MM.1S (cell line): ENCODE results near the gene CUEDC2.

ENCODE experiments used
- DNase-seq: peaks from one replicate; pipeline ENCODE4 v3.0.0-alpha.2; 2015
- H2AFZ ChIP-seq: fragments of 300-600 bp; sonication (generic); 2 replicates; pipeline ENCODE4 v1.6.0; 2016; ENCODE audit warnings: antibody characterized with exemption, low read length
- H3F3A ChIP-seq: fragments of 300-600 bp; sonication (generic); 2 replicates; pipeline ENCODE4 v1.6.1; 2016; ENCODE audit warnings: mild to moderate bottlenecking, antibody characterized with exemption, low read length, moderate library complexity, mixed read lengths; ENCODE audit not compliant: insufficient read depth
- H3K27ac ChIP-seq: fragments of 300-600 bp; sonication (generic); 2 replicates; pipeline ENCODE4 v1.5.1; 2016; ENCODE audit warnings: mild to moderate bottlenecking, low read length
- H3K27me3 ChIP-seq: fragments of 300-600 bp; sonication (generic); replicated peaks from 2 replicates; pipeline ENCODE4 v1.6.0; 2016; ENCODE audit warnings: low read length; ENCODE audit not compliant: insufficient read depth
- H3K36me3 ChIP-seq: fragments of 300-600 bp; sonication (generic); replicated peaks from 2 replicates; pipeline ENCODE4 v1.6.1; 2016; ENCODE audit warnings: mild to moderate bottlenecking, low read length, mixed read lengths; ENCODE audit not compliant: insufficient read depth
- H3K4me1 ChIP-seq: fragments of 300-600 bp; sonication (generic); 2 replicates; pipeline ENCODE4 v1.6.1; 2016; ENCODE audit warnings: low read length, mixed read lengths
- H3K4me2 ChIP-seq: fragments of 300-600 bp; sonication (generic); 2 replicates; pipeline ENCODE4 v1.6.0; 2016; ENCODE audit warnings: low read depth, low read length
- H3K4me3 ChIP-seq: fragments of 300-600 bp; sonication (generic); 2 replicates; pipeline ENCODE4 v1.5.1; 2016; ENCODE audit warnings: low read length, mixed read lengths
- H3K79me2 ChIP-seq: fragments of 300-600 bp; sonication (generic); 2 replicates; pipeline ENCODE4 v1.6.1; 2016; ENCODE audit warnings: mixed run types, low read length, mixed read lengths
- H3K9ac ChIP-seq: fragments of 300-600 bp; sonication (generic); 2 replicates; pipeline ENCODE4 v1.6.1; 2016; ENCODE audit warnings: low read length, mixed read lengths
- H3K9me2 ChIP-seq: fragments of 300-600 bp; sonication (generic); replicated peaks from 2 replicates; pipeline ENCODE4 v1.6.1; 2016; ENCODE audit warnings: mild to moderate bottlenecking, low read length, mixed read lengths; ENCODE audit not compliant: insufficient read depth
- H3K9me3 ChIP-seq: fragments of 300-600 bp; sonication (generic); replicated peaks from 2 replicates; pipeline ENCODE4 v1.6.1; 2016; ENCODE audit warnings: mild to moderate bottlenecking, low read length, mixed read lengths; ENCODE audit not compliant: insufficient read depth
- H4K20me1 ChIP-seq: fragments of 300-600 bp; sonication (generic); 2 replicates; pipeline ENCODE4 v1.6.1; 2016; ENCODE audit warnings: mild to moderate bottlenecking, low read length, moderate library complexity, mixed read lengths; ENCODE audit not compliant: insufficient read depth
- CTCF ChIP-seq: fragments of 300-600 bp; sonication (generic); IDR thresholded peaks from 2 replicates; pipeline ENCODE4 v1.5.1; 2016; ENCODE audit warnings: antibody characterized with exemption, low read length, mixed read lengths
- EZH2 ChIP-seq: fragments of 300-600 bp; sonication (generic); optimal IDR thresholded peaks from 2 replicates; pipeline ENCODE3; 2017; ENCODE audit warnings: low read depth, mild to moderate bottlenecking, antibody characterized with exemption, low read length, mixed read lengths
- EZH2phosphoT487 ChIP-seq: fragments of 300-600 bp; sonication (generic); IDR thresholded peaks from 2 replicates; pipeline ENCODE4 v1.6.1; 2018; ENCODE audit warnings: antibody characterized with exemption, low read length

CUEDC2 gene

GRCh38 chr10:102405108-102405571 is 27.2 kb downstream of the CUEDC2 start:
- Histone ChIP-seq H2AFZ (no peak overlapping the region), H3K4me2 (no peak overlapping the region), H3K79me2 (peaks cover 5% of the 10 kb centered on the region), H3F3A (peaks cover 20% of the 10 kb centered on the region; the same call in 1 of the 2 replicates), H3K4me3 (no peak overlapping the region), H3K27me3 (peaks cover 29% of the 10 kb centered on the region), H3K9ac (no peak overlapping the region), H3K27ac (no peak overlapping the region), H3K36me3 (peaks cover 8% of the 10 kb centered on the region; the same call in 1 of the 2 replicates), H3K4me1 (peaks cover under 1% of the 10 kb centered on the region; the same call in 1 of the 2 replicates), H4K20me1 (peaks cover 6% of the 10 kb centered on the region; the same call in 1 of the 2 replicates), H3K9me3 (no peaks in the 10 kb centered on the region), H3K9me2 (no peaks in the 10 kb centered on the region)
- DNase-seq: no peak
- TF ChIP-seq EZH2 (no peak), CTCF (no peak), EZH2phosphoT487 (no peak)

- Histone ChIP-seq H3K27ac (no peak overlapping the region), H3K27me3 (peaks cover 23% of the 10 kb centered on the region), H3K4me1 (peaks cover 6% of the 10 kb centered on the region), H2AFZ (no peak overlapping the region), H3K4me3 (no peak overlapping the region), H3K4me2 (no peak overlapping the region), H3K79me2 (peaks cover 11% of the 10 kb centered on the region), H3K9me2 (no peaks in the 10 kb centered on the region), H3K36me3 (peaks cover 8% of the 10 kb centered on the region; the same call in 1 of the 2 replicates), H3K9ac (no peak overlapping the region), H3F3A (peaks cover 20% of the 10 kb centered on the region; the same call in 1 of the 2 replicates), H4K20me1 (peaks cover 11% of the 10 kb centered on the region; the same call in 1 of the 2 replicates), H3K9me3 (no peaks in the 10 kb centered on the region)
- no peak for TF ChIP-seq EZH2
- no peak for TF ChIP-seq CTCF
- TF ChIP-seq EZH2phosphoT487: no peak
- no peak for DNase-seq
These were observed 27.8 kb downstream of the CUEDC2 start for GRCh38 chr10:102404361-102405107.

GRCh38 chr10:102403115-102403514 is 29.3 kb downstream of the CUEDC2 start:
- Histone ChIP-seq H3K27ac (no peak overlapping the region), H3K4me2 (no peak overlapping the region), H3F3A (peaks cover 32% of the 10 kb centered on the region), H3K79me2 (peaks cover 17% of the 10 kb centered on the region), H3K4me3 (no peak overlapping the region), H3K9me3 (no peaks in the 10 kb centered on the region), H3K9me2 (no peaks in the 10 kb centered on the region), H4K20me1 (peaks cover 11% of the 10 kb centered on the region; the same call in 1 of the 2 replicates), H3K9ac (no peak overlapping the region), H3K4me1 (peaks cover 13% of the 10 kb centered on the region), H3K27me3 (peaks cover 12% of the 10 kb centered on the region), H3K36me3 (peaks cover 10% of the 10 kb centered on the region; the same call in 1 of the 2 replicates), H2AFZ (no peak overlapping the region)
- TF ChIP-seq EZH2phosphoT487 (no peak), EZH2 (no peak), CTCF (no peak)
- no peak for DNase-seq
